GM19397 (cell line): ENCODE results near the gene NFATC2.

Experiments
- ATAC-seq: cut with Tn5 transposase; IDR thresholded peaks from one replicate; pipeline ENCODE4 v1.9.1; 2021; ENCODE audit warnings: mild to moderate bottlenecking, moderate library complexity; ENCODE audit not compliant: unreplicated experiment

Gene NFATC2

DNA sequence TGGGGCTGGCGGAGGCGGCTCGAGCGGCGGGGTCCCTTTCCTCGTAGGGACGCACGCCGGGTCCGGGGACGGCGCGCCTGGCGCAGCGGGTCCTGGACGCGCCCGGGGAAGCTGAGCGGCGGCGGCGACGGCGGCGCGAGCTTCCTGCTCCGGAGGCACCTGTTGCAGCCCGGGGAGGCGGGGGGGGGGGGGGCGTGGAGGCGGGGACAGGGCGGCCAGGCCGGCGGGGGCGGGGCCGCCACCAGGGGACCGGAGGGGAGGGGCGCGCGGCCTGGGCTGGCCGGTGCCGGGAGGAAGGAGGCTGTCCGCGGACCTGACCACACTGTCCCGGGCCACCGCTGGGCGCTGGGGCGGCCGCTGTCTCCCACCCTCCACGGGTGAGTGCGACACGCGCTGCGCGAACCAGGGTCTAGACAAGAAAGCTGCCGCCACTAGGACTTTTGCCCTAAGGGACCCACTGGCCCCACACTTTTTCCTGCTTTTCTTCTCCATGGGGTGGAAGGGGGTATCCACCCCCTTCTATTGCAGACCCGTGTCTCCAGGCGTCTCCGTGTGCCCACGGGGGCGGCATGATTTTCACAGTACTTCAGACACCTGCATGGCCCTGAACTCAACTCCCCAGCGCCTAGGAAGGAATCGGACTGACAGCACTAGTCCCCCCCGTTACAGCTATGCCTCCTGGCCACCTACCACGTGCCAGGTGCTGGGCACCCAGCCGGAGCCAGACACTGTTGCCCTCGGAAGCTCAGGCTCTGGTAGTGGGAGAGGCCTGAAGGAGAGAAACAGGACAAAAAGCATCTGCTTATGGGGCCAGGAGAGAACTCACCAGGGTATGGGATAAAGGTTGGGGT is at the start of gene NFATC2:
Gene NFATC2 (minus strand): TSS at position 149 of the 851 bp plus-strand sequence. CDS start 220 bp downstream, outside the sequence.
- ATAC-seq: peak; percentile 49

DNA sequence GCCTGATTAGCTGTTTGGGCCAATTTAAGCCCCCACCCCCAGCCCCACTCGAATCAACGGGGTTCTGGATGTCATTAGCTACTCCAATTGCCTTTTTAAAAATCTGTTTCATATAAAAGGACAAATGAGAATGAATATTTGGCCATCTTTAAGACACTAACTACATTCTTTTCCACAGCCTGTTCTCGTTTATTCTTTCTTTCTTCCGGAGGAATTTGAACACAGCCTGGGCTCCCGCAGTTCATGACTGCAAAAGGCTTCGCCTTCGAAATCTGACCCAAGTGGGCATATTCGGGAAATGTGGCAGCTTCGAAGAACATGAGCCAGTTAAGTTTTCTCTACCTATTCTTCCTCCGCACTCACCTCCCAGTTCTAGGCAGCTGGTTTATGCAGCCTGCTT is 49.4 kb upstream of the NFATC2 start:
- ATAC-seq: no peak

DNA sequence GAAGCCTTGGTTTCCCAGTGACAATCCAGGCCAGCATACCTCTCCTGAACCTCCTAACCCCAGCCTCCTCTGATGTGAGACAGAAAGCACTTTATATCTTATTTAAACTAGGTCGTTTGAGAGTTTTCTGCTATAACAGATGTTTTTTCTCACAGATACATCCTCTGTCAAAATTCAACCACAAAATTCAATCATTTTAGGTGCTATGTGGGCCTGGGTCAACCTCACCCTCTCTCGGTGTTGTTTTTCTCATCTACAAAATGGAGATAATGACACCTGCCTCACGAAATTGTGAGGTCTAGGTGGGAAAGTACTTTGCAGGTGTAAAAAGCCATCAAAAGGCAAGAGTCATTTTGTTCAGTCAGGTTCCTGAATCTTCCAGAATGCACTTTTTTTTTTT is 46.2 kb upstream of the NFATC2 start:
- no peak for ATAC-seq

DNA sequence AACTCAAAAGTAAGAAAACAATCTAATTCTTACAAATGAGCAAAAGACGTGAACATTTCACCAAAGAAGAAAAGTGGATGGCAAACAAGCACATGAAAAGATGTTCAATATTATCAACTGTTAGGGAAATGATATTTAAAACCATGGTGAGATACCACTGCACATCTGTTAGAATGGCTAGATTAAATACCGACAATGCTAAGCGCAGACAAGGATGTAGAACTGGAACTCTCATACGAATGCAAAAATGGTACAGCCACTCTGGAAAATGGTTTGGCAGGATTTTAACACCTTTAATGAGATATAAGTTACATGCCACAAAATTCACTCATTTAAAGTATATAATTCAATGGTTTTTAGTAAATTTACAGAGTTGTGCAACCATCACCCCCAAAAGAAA is 44.6 kb upstream of the NFATC2 start:
- no peak for ATAC-seq

DNA sequence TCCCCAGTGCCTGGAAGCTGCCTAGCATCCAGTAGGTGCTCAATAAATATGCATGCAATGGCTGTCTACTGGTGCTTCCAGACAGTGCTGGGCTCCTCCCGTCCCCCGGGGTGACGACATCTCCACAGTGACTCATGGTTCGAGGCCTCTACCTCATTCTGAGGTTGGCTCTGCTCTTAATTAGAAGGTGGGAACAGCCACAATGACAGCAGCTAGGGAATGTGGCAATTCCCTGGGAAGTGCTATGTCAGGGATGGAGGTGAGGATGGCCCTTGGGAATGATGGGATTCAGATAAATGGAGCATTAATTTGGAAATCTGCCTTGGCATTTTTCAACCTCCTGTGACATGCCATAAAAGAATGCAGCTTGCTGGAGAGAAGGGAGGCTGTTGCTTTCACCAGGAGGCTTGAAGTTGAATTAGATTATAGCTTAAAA is 43.5 kb upstream of the NFATC2 start:
- no peak for ATAC-seq

DNA sequence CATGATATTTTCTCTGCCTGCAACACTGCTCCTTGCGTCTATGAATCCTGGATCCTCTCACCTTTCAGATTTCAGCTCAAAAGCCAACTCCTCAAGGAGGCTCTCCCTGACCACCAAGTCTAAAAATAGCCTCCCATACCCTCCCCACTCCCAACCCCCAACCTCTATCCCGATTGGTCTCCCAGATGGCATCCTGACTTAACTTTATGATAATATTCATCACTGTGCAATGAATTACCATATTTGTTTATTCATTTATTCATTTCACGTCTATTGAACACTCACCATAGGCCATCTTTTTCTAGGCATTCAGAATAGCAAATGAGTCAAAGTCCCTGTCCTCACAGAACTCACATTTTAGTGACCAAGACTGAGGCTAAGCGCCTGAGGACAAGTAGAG is 42.6 kb upstream of the NFATC2 start:
- no peak for ATAC-seq

DNA sequence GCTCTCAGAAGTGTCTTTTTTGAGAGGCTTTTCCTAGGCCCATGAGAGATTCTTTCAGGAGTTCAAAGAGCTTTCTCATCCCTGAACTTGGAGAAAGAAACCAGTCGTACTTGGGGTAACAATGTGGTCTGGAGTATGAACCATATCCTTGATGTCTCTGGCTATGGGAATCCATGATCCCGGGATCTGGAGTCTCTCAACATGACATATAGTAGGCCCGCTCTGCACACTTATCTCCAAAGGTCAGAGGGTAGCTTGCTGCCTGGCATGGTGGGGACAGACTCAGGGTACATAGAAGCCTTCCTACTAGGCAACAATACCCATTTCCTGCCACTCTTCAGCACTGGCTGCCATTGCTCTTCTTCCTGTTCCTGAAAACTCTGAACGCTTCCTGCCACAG is 42.2 kb upstream of the NFATC2 start:
- ATAC-seq: no peak

DNA sequence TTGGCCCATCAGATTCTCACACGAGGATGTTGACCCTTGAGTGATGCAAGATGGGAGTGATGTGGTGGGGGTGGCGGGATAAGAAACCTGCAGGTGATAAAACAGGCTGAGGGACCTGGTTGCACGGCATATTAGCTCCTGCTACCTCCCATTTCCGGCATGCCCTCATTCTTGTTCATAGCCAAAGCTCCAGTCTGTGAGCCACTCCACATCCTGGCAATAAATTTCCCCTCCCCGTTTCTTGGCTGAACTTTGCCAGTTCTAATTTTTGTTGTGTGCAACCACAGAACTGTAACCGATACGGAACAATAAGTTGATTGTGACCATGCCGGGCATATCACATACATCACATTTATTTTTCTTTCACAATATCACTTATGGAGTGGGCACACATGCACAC is 41.6 kb upstream of the NFATC2 start:
- no peak for ATAC-seq

DNA sequence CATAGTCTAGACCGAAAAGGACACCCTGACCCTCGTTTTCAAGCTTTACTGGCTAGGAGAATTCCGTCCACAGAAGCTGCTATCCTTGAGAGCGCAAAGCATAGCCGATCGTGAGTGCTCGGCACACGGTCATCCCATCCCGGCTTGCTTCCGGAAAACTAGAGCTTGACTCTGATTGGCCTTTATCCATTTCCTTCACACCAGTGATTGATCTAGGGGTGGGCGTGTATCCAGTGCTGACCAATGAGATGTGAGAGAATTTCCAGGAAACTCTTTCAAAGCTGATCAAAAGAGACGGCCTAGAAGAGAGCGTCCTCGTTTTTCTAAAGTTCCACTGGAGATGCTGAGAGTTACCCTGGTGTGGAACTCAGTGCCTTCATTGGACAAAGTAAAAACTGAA is 41.0 kb upstream of the NFATC2 start:
- no peak for ATAC-seq

DNA sequence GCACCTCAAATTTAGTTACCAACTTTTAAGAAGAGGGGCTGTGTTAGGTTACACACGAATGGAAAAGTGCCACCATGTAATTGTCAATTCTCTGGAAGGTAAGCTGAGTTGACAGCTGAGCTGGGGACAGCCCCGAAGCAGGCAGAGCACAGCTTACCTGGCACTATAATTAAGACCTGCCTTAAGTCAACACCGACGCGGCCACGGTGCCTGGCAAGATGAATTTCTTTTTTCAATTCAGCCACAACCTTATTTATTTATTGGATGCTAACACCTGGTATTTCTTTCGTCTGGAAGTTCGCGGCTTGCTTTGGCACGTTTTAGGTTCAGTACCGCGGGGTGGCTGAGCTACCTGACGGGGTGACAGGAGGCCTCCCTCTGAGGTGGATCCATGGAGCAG is 40.6 kb upstream of the NFATC2 start:
- ATAC-seq: no peak

DNA sequence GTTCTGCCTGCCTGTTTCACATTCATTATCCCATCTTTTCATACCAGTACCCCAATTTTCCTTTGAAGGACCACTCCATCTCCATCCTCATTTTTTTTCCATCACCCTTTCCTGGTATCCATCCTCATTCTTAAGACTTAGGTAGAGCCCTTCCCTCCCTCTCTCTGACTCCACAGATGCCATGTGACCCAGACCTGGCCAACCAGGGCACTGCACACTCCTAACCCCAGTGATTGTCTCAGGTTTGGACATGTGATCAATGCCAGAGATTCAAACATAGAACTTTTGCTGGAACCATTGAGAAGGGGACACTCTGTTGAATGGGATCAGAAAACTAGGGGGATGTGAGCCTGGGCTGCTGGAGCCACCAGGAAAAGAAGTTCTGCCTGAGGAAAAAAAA is 39.1 kb upstream of the NFATC2 start:
- no peak for ATAC-seq

DNA sequence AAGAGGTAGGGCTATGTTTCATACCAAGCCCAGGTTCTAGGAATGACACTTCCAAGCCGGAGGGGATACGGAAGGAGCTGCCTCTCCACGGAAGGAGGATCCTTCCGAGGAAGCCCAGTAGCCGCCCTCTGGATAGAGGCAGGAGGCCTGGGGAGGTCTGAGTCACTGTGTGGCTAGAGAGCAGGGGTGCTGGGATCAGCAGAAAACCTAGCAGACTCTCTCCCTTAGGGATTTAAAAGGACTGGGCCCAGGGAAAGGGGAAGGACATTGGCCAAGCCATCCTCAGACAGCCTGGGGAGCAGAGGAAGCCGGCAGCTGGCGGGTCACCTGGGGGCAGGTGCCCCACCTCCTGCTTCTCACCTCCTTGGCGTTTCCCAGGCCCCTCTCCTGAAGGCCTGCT is 36.6 kb upstream of the NFATC2 start:
- ATAC-seq: no peak

DNA sequence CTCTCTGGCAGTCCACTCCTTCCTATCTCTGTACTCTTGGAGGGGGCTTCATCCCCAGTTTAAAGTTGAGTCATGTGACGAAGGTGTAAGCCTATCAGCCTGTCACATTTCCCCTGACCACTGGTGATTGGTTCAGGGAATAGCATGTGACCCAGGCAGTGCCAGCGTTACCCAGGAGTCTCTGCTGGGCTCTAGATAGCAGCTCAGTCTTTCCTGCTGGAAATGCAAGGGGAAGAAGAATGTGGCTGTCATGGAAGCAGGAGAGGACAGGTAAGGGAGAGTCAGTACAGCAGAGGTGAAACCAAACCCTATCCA is 35.6 kb upstream of the NFATC2 start:
- ATAC-seq: no peak

DNA sequence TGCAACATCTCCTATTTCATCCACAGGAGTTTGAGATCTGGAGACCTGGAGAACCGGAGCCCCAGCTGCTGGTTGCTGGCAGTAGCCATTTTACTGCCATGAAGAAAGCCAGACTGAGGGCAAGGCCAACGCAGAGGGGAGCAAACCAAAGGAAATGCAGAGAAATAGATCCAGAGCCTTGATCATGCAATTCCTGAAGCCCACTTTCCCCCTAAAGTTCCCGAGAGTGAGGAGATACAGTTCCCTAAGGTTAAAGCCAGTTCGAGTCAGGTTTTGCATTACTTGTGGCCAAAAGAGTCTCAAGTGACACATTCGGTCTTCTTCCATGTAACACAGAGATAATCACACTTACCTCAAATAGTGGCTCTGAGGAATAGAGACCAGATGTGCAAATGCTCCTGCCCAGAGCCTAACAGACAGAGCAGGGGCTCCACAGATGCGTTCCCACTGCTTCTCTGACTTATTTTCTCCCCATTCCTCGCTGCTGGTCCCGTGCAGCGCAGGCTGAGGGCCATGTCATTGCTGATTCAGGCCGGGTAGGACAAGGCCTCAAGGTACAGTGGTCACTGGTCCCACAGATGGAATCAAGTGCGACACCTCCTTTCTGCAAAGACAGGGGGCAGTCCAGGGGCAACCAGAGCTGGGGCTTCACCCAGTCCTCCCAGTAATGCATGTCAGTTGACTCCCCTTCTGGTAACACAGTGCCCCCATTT is 35.1 kb upstream of the NFATC2 start:
- ATAC-seq: no peak

DNA sequence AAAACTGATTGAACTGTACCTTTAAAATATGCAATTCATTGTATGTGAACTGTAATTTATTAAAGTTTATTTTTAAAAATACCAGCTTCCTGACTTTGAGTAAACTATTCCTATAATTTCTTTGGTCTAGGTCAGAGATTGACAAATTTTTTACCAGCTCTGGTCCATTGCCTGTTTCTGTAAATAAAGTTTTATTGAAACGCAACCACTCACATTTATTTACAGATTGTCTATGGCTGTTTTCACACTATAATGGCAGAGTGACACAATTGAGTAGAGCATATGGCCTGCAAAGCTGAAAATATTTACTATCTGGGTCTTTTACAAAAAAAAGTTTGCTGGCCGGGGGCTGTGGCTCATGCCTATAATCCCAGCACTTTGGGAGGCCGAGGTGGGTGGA is 33.0 kb upstream of the NFATC2 start:
- no peak for ATAC-seq

DNA sequence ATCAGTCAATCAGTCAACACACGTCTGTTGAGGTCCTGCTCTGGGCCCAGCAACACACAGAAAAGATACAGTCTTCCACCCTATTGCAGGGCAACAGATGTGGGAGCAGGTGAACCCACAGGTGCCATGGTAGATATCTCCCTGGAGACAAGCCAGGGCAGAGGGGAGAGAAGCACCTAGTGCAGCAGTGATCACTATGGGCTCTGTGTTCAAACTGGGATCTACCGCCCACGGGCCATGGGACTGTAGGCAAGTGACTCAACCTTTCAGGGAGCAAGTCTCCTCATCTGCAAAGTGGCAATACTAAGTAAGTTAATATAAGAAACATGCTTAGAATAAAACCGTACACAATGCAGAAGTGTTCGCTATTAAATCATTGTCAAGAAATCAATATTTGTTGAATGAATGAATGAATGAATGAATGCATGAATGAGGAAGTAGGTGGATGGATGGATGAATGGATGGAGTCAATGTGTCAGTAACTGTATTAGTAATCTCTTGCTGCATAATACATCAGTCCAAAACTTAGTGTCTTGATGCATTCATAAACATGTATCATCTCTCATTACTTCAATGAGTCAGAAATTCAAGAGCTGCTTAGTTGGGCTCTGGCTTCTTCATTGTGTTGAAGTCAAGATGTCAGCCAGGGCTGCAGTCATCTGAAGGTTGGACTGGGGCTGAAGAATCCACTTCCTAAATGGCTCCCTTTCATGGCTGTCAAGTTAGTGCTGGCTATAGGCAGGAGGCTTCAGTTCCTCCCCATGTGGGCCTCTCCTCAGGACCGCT is 31.9 kb upstream of the NFATC2 start:
- ATAC-seq: no peak

DNA sequence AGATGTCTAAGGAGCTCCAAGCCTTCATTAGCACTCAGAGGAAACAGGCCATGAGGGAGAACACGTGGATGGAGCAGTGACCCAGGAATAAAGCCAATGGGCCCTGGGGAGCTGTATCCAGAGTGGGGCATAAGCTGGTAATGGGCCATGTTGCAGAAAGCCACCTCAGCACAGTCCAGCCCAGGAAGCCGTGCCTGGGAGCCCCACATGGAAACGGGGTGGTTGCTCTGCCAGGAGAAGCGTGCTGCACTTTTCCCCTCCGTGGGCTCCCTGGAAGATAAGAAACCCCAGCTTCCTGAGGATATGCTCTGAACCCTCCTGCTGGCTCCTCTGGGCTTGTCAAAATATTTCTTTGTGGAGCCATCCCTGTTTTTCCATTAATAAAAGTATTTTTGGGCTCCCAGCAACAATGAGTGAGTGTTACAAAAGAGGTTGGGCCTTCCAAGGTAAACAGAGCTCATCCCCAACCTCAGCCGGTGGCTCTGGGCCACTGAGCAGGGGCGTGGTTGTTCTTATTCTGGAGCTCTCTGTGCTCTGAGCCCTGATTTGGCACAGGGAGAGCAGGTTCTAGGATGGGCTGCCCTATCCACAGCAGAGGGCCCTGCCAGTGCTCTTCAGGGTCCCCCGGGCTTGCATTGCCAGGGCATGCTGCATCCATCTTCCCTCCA is 31.2 kb upstream of the NFATC2 start:
- ATAC-seq: no peak

DNA sequence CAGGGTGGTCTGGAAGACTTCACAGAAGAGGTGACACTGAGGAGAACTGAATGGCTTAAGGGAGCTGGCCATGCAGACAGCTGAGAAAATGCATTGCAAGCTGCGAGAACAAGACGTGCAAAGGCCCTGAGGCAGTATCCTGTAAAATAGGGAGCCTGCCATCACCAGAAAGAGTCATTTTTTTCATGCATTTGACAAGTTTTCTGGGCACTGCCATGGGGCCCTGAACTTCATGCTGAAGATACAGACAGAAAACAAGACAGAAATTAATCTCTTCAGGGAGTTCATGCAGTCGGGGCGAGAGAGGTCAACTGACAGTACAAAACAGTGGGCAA is 28.9 kb upstream of the NFATC2 start:
- no peak for ATAC-seq

DNA sequence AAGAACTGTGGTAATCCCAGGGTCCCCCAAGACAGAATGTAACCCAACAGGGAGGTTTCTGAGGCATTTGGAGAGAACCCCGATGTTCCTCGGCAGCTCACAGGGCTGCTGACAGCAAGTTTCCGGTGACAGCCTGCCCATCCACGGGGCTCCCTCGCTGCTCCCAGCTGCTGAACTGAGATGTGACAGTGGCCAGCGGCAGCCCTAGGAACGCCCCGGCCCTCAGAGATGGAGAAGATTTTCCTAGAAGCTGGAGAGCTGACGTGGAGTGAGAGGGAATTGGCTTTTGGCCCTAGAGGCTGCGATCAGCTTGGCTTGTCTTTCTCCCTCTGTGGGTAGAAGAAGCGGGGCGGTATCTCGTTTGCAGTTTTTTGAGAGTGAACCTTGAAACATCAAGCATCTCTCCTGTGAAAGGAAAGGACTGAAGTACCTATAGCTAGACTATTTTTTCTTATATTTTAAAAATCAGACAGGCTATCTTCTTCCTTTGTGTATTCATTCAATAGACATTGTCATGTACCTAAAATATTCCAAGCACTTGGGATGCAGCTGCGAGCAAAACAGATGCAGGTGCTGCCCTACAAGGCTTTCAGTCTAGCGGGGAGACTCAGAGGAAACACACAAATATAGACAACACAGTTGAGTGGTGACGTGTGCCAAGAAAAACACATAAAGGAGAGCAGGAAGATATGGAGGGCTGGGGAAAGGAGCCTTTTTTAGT is 28.4 kb upstream of the NFATC2 start:
- no peak for ATAC-seq

DNA sequence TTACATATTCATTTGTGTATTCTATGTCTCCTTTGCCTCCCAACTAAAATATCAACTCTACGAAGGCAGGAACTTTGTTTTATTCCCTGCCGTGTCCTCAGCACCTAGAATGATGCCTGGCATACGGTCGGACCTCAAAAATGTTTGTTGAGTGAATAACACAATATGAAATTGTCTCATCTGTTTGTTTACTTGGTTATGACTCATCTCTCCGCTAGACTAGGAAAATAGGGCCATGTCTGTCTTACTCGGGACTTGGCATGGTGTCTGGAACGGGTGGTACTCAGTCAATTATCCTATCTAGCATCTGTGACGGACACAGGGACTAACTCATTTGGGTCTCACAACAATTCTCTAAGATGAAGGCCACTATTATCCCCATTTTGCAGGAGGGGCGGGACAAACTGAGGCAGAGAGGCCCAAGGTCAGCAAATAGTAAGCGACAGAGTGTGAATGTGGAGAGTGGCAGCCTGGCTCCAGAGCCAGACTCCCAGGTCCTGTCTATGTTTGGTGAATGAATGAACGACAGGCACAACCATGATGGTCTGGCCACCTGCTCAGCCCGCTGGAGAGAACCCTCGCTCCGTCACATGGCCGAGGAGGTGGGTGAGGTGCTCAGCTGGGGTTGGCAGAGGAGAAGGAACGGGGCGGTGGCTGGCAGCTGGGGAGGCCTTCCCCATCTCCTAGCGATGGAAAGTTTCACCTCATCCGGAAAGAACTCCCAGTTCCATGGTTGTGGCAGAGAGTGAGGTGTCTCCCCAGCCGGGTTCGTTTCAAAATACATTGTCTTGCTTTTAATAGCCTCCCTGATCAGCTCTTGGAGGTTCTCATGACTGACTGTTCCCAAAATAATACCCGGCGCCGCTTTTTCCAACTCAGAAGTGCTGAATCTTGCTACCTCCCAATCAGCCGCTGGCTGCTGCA is 27.6 kb upstream of the NFATC2 start:
- no peak for ATAC-seq
